ENCODE data around the gene LRPAP1. TPM values are rescaled to one million over a fixed set of nuclear protein-coding genes. Genes with fewer than 3 reads are reported as not detected.

LRPAP1 gene
- total RNA-seq, 2 donors from 2014 or later, result 175 to 270 TPM

DNA sequence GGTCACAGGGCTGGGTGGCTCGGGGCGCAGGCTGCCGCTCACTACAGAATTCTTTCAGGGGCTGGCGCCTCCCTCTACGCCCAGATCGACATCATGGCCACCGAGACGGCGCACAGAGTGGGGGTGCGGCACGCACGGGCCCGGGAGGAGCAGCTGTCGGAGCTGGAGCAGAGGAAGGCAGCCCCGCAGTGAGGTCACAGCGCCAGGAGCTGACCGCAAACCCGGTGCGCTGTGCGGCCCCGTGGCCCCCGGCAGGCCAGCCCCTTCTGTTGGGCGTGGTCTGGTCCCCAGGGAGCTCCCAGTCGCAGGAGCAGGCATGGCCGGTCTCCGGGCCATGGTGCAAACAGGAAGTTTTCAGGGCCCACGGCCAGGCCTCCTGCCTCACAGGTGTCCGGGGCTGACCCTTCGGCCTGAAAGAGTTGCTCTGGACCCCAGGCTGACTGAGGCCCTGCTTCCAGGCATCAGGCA is 31.6 kb downstream of the LRPAP1 start:
- WGBS, result 84% methylated on average over 23 of the region's 29 CpGs
- no peak for DNase-seq (ENCODE audit: low spot score)
- intact Hi-C loops (cut with DNase I), result no loop called here
- TF ChIP-seq POLR2AphosphoS5 (IDR thresholded peaks at IDR 0.05) (no peak), POLR2A (IDR thresholded peaks at IDR 0.05) (no peak)
- TF ChIP-seq, protein P1, sequence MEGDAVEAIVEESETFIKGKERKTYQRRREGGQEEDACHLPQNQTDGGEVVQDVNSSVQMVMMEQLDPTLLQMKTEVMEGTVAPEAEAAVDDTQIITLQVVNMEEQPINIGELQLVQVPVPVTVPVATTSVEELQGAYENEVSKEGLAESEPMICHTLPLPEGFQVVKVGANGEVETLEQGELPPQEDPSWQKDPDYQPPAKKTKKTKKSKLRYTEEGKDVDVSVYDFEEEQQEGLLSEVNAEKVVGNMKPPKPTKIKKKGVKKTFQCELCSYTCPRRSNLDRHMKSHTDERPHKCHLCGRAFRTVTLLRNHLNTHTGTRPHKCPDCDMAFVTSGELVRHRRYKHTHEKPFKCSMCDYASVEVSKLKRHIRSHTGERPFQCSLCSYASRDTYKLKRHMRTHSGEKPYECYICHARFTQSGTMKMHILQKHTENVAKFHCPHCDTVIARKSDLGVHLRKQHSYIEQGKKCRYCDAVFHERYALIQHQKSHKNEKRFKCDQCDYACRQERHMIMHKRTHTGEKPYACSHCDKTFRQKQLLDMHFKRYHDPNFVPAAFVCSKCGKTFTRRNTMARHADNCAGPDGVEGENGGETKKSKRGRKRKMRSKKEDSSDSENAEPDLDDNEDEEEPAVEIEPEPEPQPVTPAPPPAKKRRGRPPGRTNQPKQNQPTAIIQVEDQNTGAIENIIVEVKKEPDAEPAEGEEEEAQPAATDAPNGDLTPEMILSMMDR (IDR thresholded peaks at IDR 0.05), result no peak
- Histone ChIP-seq H3K27me3 (replicated peaks; ENCODE audit: insufficient read depth) (no peaks in the 10 kb centered on the region), H3K9me3 (no peaks in the 10 kb centered on the region), H3K36me3 (no peaks in the 10 kb centered on the region), H3K4me1 (replicated peaks) (no peaks in the 10 kb centered on the region), H3K4me3 (no peak overlapping the region), H3K27ac (no peak overlapping the region)

DNA sequence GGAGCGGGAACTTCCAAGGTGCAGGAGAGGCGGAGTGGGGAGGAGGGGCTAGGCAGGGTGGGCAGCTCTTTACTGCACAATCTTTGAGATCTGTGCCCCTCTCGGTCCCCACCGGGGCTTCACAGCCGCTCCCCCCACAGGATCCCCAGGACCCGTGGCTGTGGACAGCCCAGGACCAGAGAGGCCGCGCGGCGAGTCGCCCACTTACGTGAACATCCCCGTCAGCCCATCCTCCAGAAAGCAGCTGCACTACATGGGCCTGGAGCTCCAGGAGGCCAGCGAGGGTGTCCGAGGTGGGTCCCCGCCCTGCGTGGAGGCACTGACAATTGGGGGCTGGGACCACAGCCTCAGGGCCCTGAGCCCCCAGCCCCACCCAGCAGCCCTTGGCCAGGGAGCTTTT is 32.1 kb downstream of the LRPAP1 start:
- Histone ChIP-seq H3K4me1 (replicated peaks) (no peaks in the 10 kb centered on the region), H3K27ac (no peak overlapping the region), H3K4me3 (no peak overlapping the region), H3K36me3 (no peaks in the 10 kb centered on the region), H3K27me3 (replicated peaks; ENCODE audit: insufficient read depth) (no peaks in the 10 kb centered on the region), H3K9me3 (no peaks in the 10 kb centered on the region)
- no peak for TF ChIP-seq POLR2A (IDR thresholded peaks at IDR 0.05)
- TF ChIP-seq, protein P1 (IDR thresholded peaks at IDR 0.05), result no peak
- TF ChIP-seq POLR2AphosphoS5 (IDR thresholded peaks at IDR 0.05), result no peak
- 97% methylated on average over 14 of the region's 17 CpGs for WGBS
- intact Hi-C loops (cut with DNase I), result no loop called here
- DNase-seq (ENCODE audit: low spot score), result no peak

DNA sequence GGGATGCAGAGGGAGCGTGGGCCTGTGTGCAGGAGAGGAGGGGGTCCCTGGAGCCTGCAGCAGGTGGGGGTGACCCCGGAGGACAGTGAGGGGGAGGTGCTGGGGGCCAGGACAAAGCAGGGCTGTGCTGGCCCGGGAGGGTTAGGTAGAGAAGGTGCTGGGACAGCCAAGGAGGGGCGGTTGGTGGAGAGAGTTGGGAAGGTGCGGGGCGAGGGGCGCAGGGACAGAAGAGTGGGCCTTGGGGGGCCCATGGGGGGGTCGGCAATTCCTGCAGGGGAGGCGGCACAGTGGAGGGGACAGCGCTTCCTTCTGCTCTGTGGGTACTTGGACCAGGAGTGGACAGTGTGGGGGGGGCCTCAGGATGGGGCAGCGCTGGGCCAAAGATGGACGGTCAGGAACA is 32.5 kb downstream of the LRPAP1 start:
- Histone ChIP-seq H3K36me3 (no peaks in the 10 kb centered on the region), H3K27me3 (replicated peaks; ENCODE audit: insufficient read depth) (no peaks in the 10 kb centered on the region), H3K4me1 (replicated peaks) (no peaks in the 10 kb centered on the region), H3K9me3 (no peaks in the 10 kb centered on the region), H3K27ac (no peak overlapping the region), H3K4me3 (no peak overlapping the region)
- intact Hi-C loops (cut with DNase I), result no loop called here
- TF ChIP-seq POLR2A (IDR thresholded peaks at IDR 0.05) (no peak), POLR2AphosphoS5 (IDR thresholded peaks at IDR 0.05) (no peak)
- TF ChIP-seq, protein P1 (IDR thresholded peaks at IDR 0.05), result no peak
- 93% methylated on average over 12 of the region's 12 CpGs for WGBS
- DNase-seq (ENCODE audit: low spot score), result no peak

DNA sequence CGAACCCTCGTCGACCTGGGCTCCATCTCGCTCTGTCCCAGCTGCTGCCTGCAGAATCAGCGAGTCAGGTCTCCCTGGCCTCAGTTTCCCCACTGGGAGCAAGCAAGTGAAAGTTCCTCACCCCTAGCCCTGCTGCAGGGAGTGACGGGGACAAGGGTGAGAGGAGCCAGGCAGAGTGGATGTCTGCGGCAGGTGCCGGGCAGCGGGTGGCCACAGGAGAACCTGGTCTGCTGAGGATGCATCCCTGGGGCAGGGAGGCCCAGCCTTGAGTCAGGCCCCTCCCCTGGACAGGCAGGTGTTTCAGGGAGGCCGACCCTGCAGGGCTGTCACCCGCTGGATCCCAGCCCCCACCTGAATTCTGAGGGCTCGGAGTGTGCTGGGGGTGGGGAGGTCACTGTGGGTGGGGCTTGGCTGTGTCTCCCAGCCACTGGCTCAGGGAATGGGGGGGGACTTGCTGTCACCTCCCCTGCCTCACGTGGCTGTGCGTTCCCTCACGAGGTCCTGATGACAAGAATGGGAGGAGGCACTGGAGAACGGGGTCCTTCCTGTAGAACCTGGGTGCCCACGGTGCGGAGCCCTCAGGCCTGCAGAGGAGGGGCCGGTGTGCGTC is 33.2 kb downstream of the LRPAP1 start:
- Histone ChIP-seq H3K27ac (no peak overlapping the region), H3K36me3 (no peaks in the 10 kb centered on the region), H3K9me3 (no peaks in the 10 kb centered on the region), H3K4me3 (no peak overlapping the region), H3K4me1 (replicated peaks) (no peaks in the 10 kb centered on the region), H3K27me3 (replicated peaks; ENCODE audit: insufficient read depth) (no peaks in the 10 kb centered on the region)
- no peak for TF ChIP-seq POLR2A (IDR thresholded peaks at IDR 0.05)
- TF ChIP-seq, protein P1 (IDR thresholded peaks at IDR 0.05), result no peak
- no peak for TF ChIP-seq POLR2AphosphoS5 (IDR thresholded peaks at IDR 0.05)
- DNase-seq (ENCODE audit: low spot score), result no peak
- intact Hi-C loops (cut with DNase I), result no loop called here
- 85% methylated on average over 15 of the region's 20 CpGs for WGBS

DNA sequence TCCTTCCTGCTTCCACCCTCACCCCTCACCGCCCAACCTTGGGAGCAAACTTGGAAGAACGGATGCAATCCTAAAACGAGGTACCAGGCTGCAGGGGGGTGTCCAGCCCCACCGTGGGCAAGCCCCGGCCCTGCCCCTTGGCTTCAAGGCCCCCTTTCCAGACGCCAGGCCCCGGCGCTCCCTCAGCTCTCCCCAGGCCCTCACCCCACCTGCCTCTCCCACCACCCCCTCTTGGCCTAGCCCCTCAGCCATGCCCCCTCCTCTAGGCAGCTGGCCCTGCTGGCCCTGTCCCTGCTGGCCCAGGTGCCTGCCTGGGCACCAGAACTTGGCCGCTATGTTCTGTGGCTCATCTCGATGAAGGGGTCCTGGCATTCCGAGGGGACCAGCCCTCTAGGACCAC is 33.8 kb downstream of the LRPAP1 start:
- H3K27me3 ChIP-seq (replicated peaks; ENCODE audit: insufficient read depth), result no peaks in the 10 kb centered on the region
- no peak overlapping the region for H3K27ac ChIP-seq
- H3K4me3 ChIP-seq, result no peak overlapping the region
- H3K36me3 ChIP-seq, result no peaks in the 10 kb centered on the region
- intact Hi-C loops (cut with DNase I), result no loop called here
- WGBS, result 71% methylated on average over 11 of the region's 11 CpGs
- no peaks in the 10 kb centered on the region for H3K9me3 ChIP-seq
- H3K4me1 ChIP-seq (replicated peaks), result no peaks in the 10 kb centered on the region
- DNase-seq (ENCODE audit: low spot score), result no peak
- TF ChIP-seq, protein P1 (IDR thresholded peaks at IDR 0.05), result no peak
- TF ChIP-seq POLR2A (IDR thresholded peaks at IDR 0.05), result no peak
- no peak for TF ChIP-seq POLR2AphosphoS5 (IDR thresholded peaks at IDR 0.05)

All from prostate gland (tissue), 2 donors.